A549 (cell line): Measurements from ENCODE around the gene CDX1.

Experiments
- EP300 ChIP-seq, 2 experiments: fragments of >200 bp; sonication (Bioruptor Twin); formaldehyde crosslinking; IDR thresholded peaks; 2 replicates in 1 of 2; 3 replicates in 1 of 2; pipeline ENCODE4 v1.6.1; 2016 to 2017
- HOXA7 ChIP-seq: fragments of 250-450 bp; sonication (Bioruptor Pico); IDR thresholded peaks from 2 replicates; pipeline ENCODE4 v1.5.0; 2020; ENCODE audit warnings: mild to moderate bottlenecking, moderate library complexity
- MAZ ChIP-seq: fragments of 150-350 bp; IDR thresholded peaks from 2 replicates; pipeline ENCODE4 v1.6.1; 2014; ENCODE audit warnings: antibody characterized with exemption, low read depth, low read length, borderline replicate concordance
- PHF8 ChIP-seq: fragments of 200-600 bp; sonication (generic); IDR thresholded peaks from 2 replicates; pipeline ENCODE4 v1.6.1; 2016; ENCODE audit warnings: low read depth, mild to moderate bottlenecking, antibody characterized with exemption, moderate library complexity, borderline replicate concordance
- RAD21 ChIP-seq, 2 experiments: fragments of >200 bp in 1 of 2; sonication (Bioruptor Twin) in 1 of 2; formaldehyde crosslinking in 1 of 2; IDR thresholded peaks in 1 of 2; conservative IDR thresholded peaks in 1 of 2; 2 replicates in 1 of 2; 3 replicates in 1 of 2; pipeline ENCODE4 v1.6.1; 2012 to 2018; ENCODE audit warnings: inconsistent platforms in 1 of 2
- RARB ChIP-seq: fragments of 250-450 bp; sonication (Bioruptor Pico); IDR thresholded peaks from 2 replicates; pipeline ENCODE4 v1.8.0; 2021; ENCODE audit warnings: mild to moderate bottlenecking, moderate library complexity
- RFX5 ChIP-seq: fragments of 450-650 bp; IDR thresholded peaks from 2 replicates; pipeline ENCODE4 v1.7.1; 2014; ENCODE audit warnings: antibody characterized with exemption, mild to moderate bottlenecking, moderate library complexity
- TF ChIP-seq, protein P1 (sequence below): fragments of >200 bp; sonication (Bioruptor Twin); formaldehyde crosslinking; IDR thresholded peaks from 3 replicates; pipeline ENCODE4 v1.5.1; 2016
- TF ChIP-seq, protein P2 (sequence below): fragments of 200-600 bp; sonication (generic); IDR thresholded peaks from 2 replicates; pipeline ENCODE4 v1.6.1; 2016; ENCODE audit warnings: antibody characterized with exemption, mild to moderate bottlenecking, moderate library complexity
- TF ChIP-seq, protein P3 (sequence below): fragments of 150-350 bp; IDR thresholded peaks from 2 replicates; pipeline ENCODE4 v1.6.1; 2014; ENCODE audit warnings: low read depth, mild to moderate bottlenecking, low read length

DNA sequence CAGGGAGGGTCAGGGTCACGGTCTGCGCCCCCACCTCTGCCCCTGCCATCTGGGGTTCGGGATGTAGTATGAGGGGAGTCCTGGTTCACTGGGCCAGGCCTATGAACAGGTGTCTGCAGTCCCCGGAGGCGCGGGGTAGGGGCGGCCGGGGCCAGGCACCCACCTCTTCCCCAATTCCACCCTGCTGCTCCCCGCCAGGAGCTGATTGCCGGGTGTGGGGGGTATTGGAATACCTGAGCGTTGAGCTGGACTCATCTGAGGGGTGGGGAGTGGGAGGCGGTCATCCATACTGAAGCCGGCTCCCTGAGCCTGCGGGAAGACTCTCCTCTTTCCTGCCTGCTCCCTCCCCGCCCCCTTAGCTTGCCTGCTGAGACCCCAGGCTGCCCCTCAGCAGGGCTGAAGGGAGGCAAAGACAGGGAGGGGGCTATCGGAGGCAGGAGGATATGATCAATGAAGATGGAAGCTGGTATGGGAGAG lies 24.0 kb downstream of the CDX1 start:
- TF ChIP-seq EP300 (IDR thresholded peaks at IDR 0.05) (no peak), PHF8 (no peak), MAZ (no peak), RAD21 (conservative IDR thresholded peaks at IDR 0.05 in 1 of 2, IDR thresholded peaks at IDR 0.05 in 1 of 2) (no peak), HOXA7 (no peak), RARB (CRISPR knock-in tag) (no peak), RFX5 (no peak)
- TF ChIP-seq, protein P1, sequence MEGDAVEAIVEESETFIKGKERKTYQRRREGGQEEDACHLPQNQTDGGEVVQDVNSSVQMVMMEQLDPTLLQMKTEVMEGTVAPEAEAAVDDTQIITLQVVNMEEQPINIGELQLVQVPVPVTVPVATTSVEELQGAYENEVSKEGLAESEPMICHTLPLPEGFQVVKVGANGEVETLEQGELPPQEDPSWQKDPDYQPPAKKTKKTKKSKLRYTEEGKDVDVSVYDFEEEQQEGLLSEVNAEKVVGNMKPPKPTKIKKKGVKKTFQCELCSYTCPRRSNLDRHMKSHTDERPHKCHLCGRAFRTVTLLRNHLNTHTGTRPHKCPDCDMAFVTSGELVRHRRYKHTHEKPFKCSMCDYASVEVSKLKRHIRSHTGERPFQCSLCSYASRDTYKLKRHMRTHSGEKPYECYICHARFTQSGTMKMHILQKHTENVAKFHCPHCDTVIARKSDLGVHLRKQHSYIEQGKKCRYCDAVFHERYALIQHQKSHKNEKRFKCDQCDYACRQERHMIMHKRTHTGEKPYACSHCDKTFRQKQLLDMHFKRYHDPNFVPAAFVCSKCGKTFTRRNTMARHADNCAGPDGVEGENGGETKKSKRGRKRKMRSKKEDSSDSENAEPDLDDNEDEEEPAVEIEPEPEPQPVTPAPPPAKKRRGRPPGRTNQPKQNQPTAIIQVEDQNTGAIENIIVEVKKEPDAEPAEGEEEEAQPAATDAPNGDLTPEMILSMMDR = no peak
- TF ChIP-seq, protein P2, sequence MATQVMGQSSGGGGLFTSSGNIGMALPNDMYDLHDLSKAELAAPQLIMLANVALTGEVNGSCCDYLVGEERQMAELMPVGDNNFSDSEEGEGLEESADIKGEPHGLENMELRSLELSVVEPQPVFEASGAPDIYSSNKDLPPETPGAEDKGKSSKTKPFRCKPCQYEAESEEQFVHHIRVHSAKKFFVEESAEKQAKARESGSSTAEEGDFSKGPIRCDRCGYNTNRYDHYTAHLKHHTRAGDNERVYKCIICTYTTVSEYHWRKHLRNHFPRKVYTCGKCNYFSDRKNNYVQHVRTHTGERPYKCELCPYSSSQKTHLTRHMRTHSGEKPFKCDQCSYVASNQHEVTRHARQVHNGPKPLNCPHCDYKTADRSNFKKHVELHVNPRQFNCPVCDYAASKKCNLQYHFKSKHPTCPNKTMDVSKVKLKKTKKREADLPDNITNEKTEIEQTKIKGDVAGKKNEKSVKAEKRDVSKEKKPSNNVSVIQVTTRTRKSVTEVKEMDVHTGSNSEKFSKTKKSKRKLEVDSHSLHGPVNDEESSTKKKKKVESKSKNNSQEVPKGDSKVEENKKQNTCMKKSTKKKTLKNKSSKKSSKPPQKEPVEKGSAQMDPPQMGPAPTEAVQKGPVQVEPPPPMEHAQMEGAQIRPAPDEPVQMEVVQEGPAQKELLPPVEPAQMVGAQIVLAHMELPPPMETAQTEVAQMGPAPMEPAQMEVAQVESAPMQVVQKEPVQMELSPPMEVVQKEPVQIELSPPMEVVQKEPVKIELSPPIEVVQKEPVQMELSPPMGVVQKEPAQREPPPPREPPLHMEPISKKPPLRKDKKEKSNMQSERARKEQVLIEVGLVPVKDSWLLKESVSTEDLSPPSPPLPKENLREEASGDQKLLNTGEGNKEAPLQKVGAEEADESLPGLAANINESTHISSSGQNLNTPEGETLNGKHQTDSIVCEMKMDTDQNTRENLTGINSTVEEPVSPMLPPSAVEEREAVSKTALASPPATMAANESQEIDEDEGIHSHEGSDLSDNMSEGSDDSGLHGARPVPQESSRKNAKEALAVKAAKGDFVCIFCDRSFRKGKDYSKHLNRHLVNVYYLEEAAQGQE = no peak
- TF ChIP-seq, protein P3, sequence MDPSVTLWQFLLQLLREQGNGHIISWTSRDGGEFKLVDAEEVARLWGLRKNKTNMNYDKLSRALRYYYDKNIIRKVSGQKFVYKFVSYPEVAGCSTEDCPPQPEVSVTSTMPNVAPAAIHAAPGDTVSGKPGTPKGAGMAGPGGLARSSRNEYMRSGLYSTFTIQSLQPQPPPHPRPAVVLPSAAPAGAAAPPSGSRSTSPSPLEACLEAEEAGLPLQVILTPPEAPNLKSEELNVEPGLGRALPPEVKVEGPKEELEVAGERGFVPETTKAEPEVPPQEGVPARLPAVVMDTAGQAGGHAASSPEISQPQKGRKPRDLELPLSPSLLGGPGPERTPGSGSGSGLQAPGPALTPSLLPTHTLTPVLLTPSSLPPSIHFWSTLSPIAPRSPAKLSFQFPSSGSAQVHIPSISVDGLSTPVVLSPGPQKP = no peak
